Transverse colon (tissue), 4 donors: ENCODE results near the gene APCDD1.

Experiments used
- EP300 ChIP-seq: sonication (generic); formaldehyde crosslinking; IDR thresholded peaks from one replicate; pipeline ENCODE4 v1.6.1; 2017; ENCODE audit warnings: antibody characterized with exemption, low read depth
- POLR2A ChIP-seq: fragments of 450-650 bp; IDR thresholded peaks from one replicate; pipeline ENCODE4 v1.6.1; 2016; ENCODE audit warnings: antibody characterized with exemption, mild to moderate bottlenecking, moderate library complexity
- POLR2AphosphoS5 ChIP-seq, 3 donors: sonication (generic); formaldehyde crosslinking; IDR thresholded peaks; one replicate each; pipeline ENCODE4 v1.6.1; 2016; ENCODE audit warnings: antibody characterized with exemption in 3 of 3
- TF ChIP-seq, protein P1 (sequence below), 5 experiments: fragments of 200-600 bp in 3 of 5; fragments of 450-650 bp in 2 of 5; sonication (generic) in 3 of 5; IDR thresholded peaks; 1 replicate in 2 of 5; 2 replicates in 3 of 5; pipeline ENCODE4 v1.5.1; 2016 to 2017; ENCODE audit warnings: antibody characterized with exemption in 5 of 5, inconsistent platforms in 3 of 5, mild to moderate bottlenecking in 2 of 5, moderate library complexity in 1 of 5

DNA sequence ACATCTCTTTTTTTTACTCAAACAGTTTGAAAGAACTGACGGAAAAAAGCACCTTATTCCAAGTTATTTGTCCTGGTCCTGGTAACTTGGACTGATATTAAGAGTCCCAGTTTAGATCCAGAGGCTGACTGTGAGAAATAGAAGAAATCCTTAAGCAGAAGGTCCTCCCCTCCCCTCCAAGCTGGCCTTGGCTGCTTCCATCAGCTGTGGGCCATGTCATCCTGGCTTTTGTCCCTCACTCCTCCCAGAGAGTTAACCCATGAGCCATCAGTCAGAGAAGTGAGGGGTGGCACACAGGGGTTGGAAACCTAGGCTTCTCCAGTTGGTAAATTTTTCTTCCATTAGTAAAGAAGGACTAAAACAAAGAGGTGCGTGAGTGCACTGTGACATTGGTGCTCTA lies 61.6 kb downstream of the APCDD1 start:
- TF ChIP-seq, protein P1, sequence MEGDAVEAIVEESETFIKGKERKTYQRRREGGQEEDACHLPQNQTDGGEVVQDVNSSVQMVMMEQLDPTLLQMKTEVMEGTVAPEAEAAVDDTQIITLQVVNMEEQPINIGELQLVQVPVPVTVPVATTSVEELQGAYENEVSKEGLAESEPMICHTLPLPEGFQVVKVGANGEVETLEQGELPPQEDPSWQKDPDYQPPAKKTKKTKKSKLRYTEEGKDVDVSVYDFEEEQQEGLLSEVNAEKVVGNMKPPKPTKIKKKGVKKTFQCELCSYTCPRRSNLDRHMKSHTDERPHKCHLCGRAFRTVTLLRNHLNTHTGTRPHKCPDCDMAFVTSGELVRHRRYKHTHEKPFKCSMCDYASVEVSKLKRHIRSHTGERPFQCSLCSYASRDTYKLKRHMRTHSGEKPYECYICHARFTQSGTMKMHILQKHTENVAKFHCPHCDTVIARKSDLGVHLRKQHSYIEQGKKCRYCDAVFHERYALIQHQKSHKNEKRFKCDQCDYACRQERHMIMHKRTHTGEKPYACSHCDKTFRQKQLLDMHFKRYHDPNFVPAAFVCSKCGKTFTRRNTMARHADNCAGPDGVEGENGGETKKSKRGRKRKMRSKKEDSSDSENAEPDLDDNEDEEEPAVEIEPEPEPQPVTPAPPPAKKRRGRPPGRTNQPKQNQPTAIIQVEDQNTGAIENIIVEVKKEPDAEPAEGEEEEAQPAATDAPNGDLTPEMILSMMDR (IDR thresholded peaks at IDR 0.05) = no peak
- TF ChIP-seq POLR2A (no peak), EP300 (no peak), POLR2AphosphoS5 (IDR thresholded peaks at IDR 0.05) (no peak)
